Psoas muscle (tissue), 8 donors: Measurements from ENCODE around the gene EIF3D. TPM values are rescaled to one million over a fixed set of nuclear protein-coding genes. Genes with fewer than 3 reads are reported as not detected.
A peak's percentile ranks its signal among the peaks of the same experiment; 100 is the strongest.

Experiments used
- ATAC-seq, 4 donors: fragments of 200-7000 bp; cut with Tn5 transposase; one replicate each; pipeline ENCODE4 v1.9.1; 2020; ENCODE audit warnings: moderate library complexity in 3 of 4, mild to moderate bottlenecking in 2 of 4
- DNase-seq, 2 donors: peaks; one replicate each; pipeline ENCODE4 v3.0.0-alpha.2; 2020
- H3K27ac ChIP-seq: fragments of 200-600 bp; one replicate; pipeline ENCODE4 v1.8.0; 2022
- H3K27me3 ChIP-seq, 3 donors: fragments of 200-600 bp in 1 of 3; one replicate each; pipeline versions ENCODE4 v1.6.1 to v1.8.0; 2013 to 2022; ENCODE audit warnings: low read length in 2 of 3, mild to moderate bottlenecking in 2 of 3, moderate library complexity in 1 of 3; ENCODE audit not compliant: insufficient read depth in 3 of 3
- H3K36me3 ChIP-seq, 2 donors: fragments of 200-600 bp in 1 of 2; one replicate each; pipeline versions ENCODE4 v1.6.1 to v1.8.0; 2013 to 2022; ENCODE audit warnings: low read depth in 1 of 2, mild to moderate bottlenecking in 1 of 2, moderate library complexity in 1 of 2; ENCODE audit not compliant: insufficient read depth in 1 of 2
- H3K4me1 ChIP-seq: fragments of 200-600 bp; one replicate; pipeline ENCODE4 v1.8.0; 2022
- H3K4me3 ChIP-seq: fragments of 200-600 bp; one replicate; pipeline ENCODE4 v1.8.0; 2022; ENCODE audit warnings: mild to moderate bottlenecking
- H3K9me3 ChIP-seq: fragments of 200-600 bp; one replicate; pipeline ENCODE4 v1.8.0; 2022
- WGBS, 3 donors: extraction: QIAGEN DNeasy Blood & Tissue Kit; methylation state at CpG; one replicate each; pipeline versions ENCODE4 v1.1.6 to v1.1.7; 2013; 5-methylcytosine and 5-hydroxymethylcytosine counted together
- intact Hi-C, 2 donors: fragments of 100-400 bp; cut with DNase I; formaldehyde crosslinking; loops; one replicate each; pipeline versions ENCODE4 v1.11.0 to v1.14.2; 2022
- polyA plus RNA-seq, 3 donors: library from polyadenylated mRNA; stranded (reverse); fragments of 200-250 nt; gene quantifications; one replicate each; pipeline ENCODE4 v1.2.3, GENCODE V29; 2013
- total RNA-seq, 4 donors: library from RNA; stranded (reverse); fragmentation: NEBNext Ultra II Directional in 2 of 4; extraction: Animal tissue kit (Norgen Biotek cat#: 25700) in 2 of 4; gene quantifications; one replicate each; pipeline versions ENCODE4 v1.2.1 to v1.2.4, GENCODE V29; 2021 to 2023
- TF ChIP-seq, protein P1 (sequence below): fragments of 200-600 bp; IDR thresholded peaks from one replicate; pipeline ENCODE4 v1.8.0; 2022; ENCODE audit warnings: antibody characterized with exemption
- donor health status: healthy with polysubstance abuse.
- donor health status: DM: no; HTN: no; CAD: no; lungs with moderate emphysema.
- donor health status: Bipolar disorder and iron deficiency.
- donor health status: healthy.
- donor health status: DM: yes; HTN: yes; CAD: no.
- donor health status: DM: no; HTN: no; CAD: no.
- donor health status: DM: no; HTN: no; CAD: no.
- donor health status: DM: yes; HTN: yes; CAD: no.

The EIF3D gene
- total and polyA plus RNA-seq, 7 donors, result 102 to 338 (median 120) TPM

DNA sequence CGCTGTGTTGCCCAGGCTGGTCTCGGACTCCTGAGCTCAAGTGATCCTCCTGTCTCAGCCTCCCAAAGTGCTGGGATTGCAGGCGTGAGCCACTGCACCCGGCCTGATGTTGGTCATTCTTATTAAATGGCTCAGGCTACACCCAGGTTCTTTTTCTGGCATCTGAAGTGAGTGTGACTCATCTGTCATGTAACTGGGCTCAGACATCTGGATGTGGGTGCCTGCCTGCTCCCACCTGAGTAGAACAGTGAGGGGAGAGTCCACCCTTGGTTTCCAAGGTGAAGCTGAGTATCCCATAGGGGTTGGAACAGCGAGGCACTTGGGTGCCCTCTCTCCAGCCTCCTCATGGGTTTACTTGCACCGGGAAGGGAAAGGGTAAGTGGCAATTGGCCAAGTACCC is 36.7 kb upstream of the EIF3D start:
- WGBS, 3 donors, result 75 to 81% (median 77%) methylated on average over 6 of the region's 6 CpGs

DNA sequence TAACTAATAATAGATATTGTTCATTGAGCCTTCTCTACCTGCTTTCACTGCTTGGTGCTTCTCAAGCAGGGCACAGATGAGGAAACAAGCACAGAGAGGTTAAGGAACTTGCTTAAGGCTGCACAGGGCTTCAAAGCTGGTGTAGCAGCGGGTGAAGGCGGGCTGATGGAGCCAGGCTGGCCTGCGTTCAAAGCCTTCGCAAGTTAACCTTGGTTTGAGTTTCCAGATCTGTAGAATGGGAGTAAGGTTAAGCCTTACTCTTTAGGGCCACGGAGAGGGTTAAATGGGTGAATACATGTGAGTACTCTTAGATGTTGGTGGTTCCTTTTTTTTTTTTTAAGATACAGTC is 36.2 kb upstream of the EIF3D start:
- TF ChIP-seq, protein P1, sequence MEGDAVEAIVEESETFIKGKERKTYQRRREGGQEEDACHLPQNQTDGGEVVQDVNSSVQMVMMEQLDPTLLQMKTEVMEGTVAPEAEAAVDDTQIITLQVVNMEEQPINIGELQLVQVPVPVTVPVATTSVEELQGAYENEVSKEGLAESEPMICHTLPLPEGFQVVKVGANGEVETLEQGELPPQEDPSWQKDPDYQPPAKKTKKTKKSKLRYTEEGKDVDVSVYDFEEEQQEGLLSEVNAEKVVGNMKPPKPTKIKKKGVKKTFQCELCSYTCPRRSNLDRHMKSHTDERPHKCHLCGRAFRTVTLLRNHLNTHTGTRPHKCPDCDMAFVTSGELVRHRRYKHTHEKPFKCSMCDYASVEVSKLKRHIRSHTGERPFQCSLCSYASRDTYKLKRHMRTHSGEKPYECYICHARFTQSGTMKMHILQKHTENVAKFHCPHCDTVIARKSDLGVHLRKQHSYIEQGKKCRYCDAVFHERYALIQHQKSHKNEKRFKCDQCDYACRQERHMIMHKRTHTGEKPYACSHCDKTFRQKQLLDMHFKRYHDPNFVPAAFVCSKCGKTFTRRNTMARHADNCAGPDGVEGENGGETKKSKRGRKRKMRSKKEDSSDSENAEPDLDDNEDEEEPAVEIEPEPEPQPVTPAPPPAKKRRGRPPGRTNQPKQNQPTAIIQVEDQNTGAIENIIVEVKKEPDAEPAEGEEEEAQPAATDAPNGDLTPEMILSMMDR, result no peak
- Histone ChIP-seq H3K27ac (no peak overlapping the region), H3K36me3 (no peaks in the 10 kb centered on the region), H3K4me3 (no peak overlapping the region), H3K27me3 (peaks cover 0 to 68% (median 18%) of the 10 kb centered on the region in 3 donors), H3K9me3 (no peaks in the 10 kb centered on the region), H3K4me1 (no peaks in the 10 kb centered on the region)
- intact Hi-C loops, result no loop called here
- no peak for ATAC-seq
- WGBS, 3 donors, result 78 to 86% (median 78%) methylated on average over 5 of the region's 5 CpGs
- DNase-seq, result no peak

More for the DNA sequence above, 36.7 kb upstream of the EIF3D start:
- Histone ChIP-seq H3K4me1 (no peaks in the 10 kb centered on the region), H3K9me3 (no peaks in the 10 kb centered on the region), H3K27me3 (peaks cover 0 to 65% (median 18%) of the 10 kb centered on the region in 3 donors), H3K36me3 (no peaks in the 10 kb centered on the region), H3K4me3 (no peak overlapping the region), H3K27ac (no peak overlapping the region)
- intact Hi-C loops, result no loop called here
- ATAC-seq (no peak), DNase-seq (no peak)
- TF ChIP-seq, protein P1, result no peak

DNA sequence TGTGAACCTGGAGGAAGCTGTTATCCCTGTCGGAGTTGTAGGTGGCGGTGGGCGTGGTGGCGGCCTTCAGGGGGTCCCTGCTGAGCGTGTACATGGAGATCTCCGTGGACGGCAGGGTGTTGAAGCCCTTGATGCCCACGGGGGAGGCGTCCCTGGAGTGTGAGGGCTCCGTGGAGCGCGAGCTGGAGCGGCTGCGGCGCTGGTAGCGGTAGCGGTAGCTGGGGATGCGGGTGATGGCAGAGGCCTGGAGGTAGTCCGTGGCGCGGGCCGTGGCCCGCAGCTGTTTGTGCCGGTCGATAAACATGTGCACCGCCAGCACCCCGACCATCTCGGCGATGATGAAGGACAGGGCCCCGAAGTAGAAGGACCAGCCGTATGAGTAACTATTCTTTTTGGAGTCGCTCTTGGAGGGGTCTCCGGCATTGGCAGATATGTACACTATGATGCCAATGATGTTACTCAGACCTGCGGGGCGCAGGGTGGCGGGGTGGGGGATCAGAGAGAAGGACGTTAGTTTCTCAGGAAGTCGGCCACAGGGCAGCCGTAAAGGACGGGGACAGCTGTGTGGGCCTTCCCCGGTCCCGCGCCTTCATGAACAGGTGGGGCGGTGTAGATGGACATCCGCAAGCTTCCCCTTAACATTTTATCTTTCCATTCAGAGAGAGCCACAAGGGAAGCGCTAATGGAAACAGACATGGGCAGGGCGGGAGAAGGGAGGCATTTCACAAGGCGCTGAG is 35.6 kb upstream of the EIF3D start:
- Histone ChIP-seq H3K4me1 (no peaks in the 10 kb centered on the region), H3K27ac (no peak overlapping the region), H3K36me3 (no peaks in the 10 kb centered on the region), H3K27me3 (peaks cover 0 to 64% (median 15%) of the 10 kb centered on the region in 3 donors), H3K4me3 (no peak overlapping the region), H3K9me3 (no peaks in the 10 kb centered on the region)
- WGBS, 3 donors, result 42 to 58% (median 44%) methylated on average over 48 of the region's 48 CpGs
- ATAC-seq, result peak in 3 of 4 donors; percentile 38 to 60 (median 40)
- TF ChIP-seq, protein P1, result no peak
- intact Hi-C loops, result no loop called here
- no peak for DNase-seq

DNA sequence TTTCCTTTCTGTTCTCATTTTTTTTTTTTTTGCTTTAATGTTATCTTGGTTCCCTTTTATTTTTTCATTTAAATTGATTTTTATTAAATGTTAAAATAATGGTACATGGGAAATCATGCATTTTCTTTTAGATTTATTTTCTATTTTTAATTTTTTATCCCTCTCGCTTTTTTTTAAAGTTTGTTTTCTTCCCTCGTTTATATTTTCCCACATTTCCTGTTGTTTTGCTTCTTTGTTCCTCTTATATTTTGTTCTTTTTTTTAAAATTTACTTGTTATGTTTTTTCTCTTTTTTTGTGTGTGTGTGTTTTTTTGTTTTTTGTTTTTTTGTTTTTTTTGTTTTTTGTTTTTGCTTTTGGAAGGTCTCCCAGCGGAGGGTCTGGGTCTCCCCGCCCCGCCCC is 34.9 kb upstream of the EIF3D start:
- intact Hi-C loops, result no loop called here
- Histone ChIP-seq H3K4me1 (no peaks in the 10 kb centered on the region), H3K36me3 (no peaks in the 10 kb centered on the region), H3K4me3 (no peak overlapping the region), H3K27me3 (peaks cover 0 to 62% (median 15%) of the 10 kb centered on the region in 3 donors), H3K27ac (no peak overlapping the region), H3K9me3 (no peaks in the 10 kb centered on the region)
- ATAC-seq, result no peak
- TF ChIP-seq, protein P1, result no peak
- WGBS, 3 donors, result 40 to 47% (median 42%) methylated on average over 5 of the region's 5 CpGs
- no peak for DNase-seq

DNA sequence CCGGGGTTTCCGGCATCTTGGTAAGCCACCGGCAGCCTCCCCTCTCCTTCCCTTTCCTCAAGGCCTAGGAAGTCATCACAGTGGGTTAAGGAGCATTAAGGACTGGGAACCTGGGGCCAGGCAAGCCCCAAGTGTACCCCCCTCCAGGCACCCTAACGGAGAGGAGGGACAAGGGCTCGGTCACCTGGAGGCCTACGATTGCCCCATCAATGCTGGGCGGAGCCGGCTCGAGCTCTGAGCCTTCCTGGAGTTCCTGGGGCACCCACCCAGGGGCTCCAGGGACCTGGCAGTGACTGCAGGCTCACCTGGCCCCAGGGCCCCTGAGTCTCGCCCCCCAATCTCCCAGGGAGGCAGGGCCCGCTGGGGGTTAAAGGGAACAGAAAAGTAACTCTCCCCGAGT is 34.5 kb upstream of the EIF3D start:
- H3K9me3 ChIP-seq, result no peaks in the 10 kb centered on the region
- H3K27ac ChIP-seq, result no peak overlapping the region
- TF ChIP-seq, protein P1, result no peak
- no peak overlapping the region for H3K4me3 ChIP-seq
- no peak for ATAC-seq
- peaks cover 0 to 62% (median 15%) of the 10 kb centered on the region in 3 donors for H3K27me3 ChIP-seq
- no peaks in the 10 kb centered on the region for H3K4me1 ChIP-seq
- DNase-seq, result no peak
- intact Hi-C loops, result no loop called here
- WGBS, 3 donors, result 57 to 63% (median 60%) methylated on average over 12 of the region's 12 CpGs
- H3K36me3 ChIP-seq, result no peaks in the 10 kb centered on the region
